PC-3 (cell line): ENCODE results near the gene SLC30A3. TPM values are rescaled to one million over a fixed set of nuclear protein-coding genes. Genes with fewer than 3 reads are reported as not detected.

Source experiments
- ATAC-seq: fragments of 200-7000 bp; cut with Tn5 transposase; 2 replicates; pipeline ENCODE4 v1.9.1; 2020; ENCODE audit warnings: mild to moderate bottlenecking, moderate library complexity
- BruUV-seq: library from RNA; stranded (reverse); fragments of 400-500 nt; replicated peaks from 2 replicates; lab custom pipeline; 2021; lab: Mats Ljungman, UMichigan
- CTCF ChIA-PET: fragments of 300-600 bp; sonication (Branson Sonifier 250); formaldehyde crosslinking; loops from one replicate; lab custom pipeline; 2022; ENCODE audit warnings: antibody characterized with exemption; lab: Charles Lee
- POLR2A ChIA-PET: fragments of 300-600 bp; sonication (Branson Sonifier 250); formaldehyde crosslinking; loops from one replicate; lab custom pipeline; 2022; ENCODE audit warnings: antibody characterized with exemption; ENCODE audit not compliant: unreplicated experiment; lab: Charles Lee
- DNase-seq: peaks from one replicate; pipeline ENCODE4 v3.0.0-alpha.2; 2015
- H2AFZ ChIP-seq: fragments of 300-600 bp; sonication (generic); 2 replicates; pipeline ENCODE4 v1.6.0; 2016; ENCODE audit warnings: antibody characterized with exemption, low read length
- H3F3A ChIP-seq: fragments of 300-600 bp; sonication (generic); one replicate; pipeline ENCODE4 v1.6.0; 2017; ENCODE audit warnings: antibody characterized with exemption, low read length, control low read depth, mild to moderate bottlenecking; ENCODE audit not compliant: unreplicated experiment
- H3K27ac ChIP-seq: fragments of 300-600 bp; sonication (generic); 2 replicates; pipeline ENCODE4 v1.5.1; 2016; ENCODE audit warnings: mild to moderate bottlenecking, low read length
- H3K27me3 ChIP-seq: fragments of 300-600 bp; sonication (generic); 2 replicates; pipeline ENCODE4 v1.6.1; 2016; ENCODE audit warnings: low read length, mixed read lengths
- H3K36me3 ChIP-seq: fragments of 300-600 bp; sonication (generic); 2 replicates; pipeline ENCODE4 v1.6.1; 2016; ENCODE audit warnings: low read depth, mixed run types, low read length, mixed read lengths
- H3K4me1 ChIP-seq: fragments of 300-600 bp; sonication (generic); 2 replicates; pipeline ENCODE4 v1.5.1; 2016; ENCODE audit warnings: low read length; ENCODE audit not compliant: insufficient read depth
- H3K4me2 ChIP-seq: fragments of 300-600 bp; sonication (generic); 2 replicates; pipeline ENCODE4 v1.6.0; 2016; ENCODE audit warnings: low read length
- H3K4me3 ChIP-seq: fragments of 300-600 bp; sonication (generic); 2 replicates; pipeline ENCODE4 v1.5.1; 2016; ENCODE audit warnings: mild to moderate bottlenecking, low read length, mixed read lengths
- H3K79me2 ChIP-seq: fragments of 300-600 bp; sonication (generic); 2 replicates; pipeline ENCODE4 v1.6.1; 2017; ENCODE audit warnings: low read length, mixed read lengths
- H3K9ac ChIP-seq: fragments of 300-600 bp; sonication (generic); 2 replicates; pipeline ENCODE4 v1.6.0; 2016; ENCODE audit warnings: mild to moderate bottlenecking, low read length
- H3K9me2 ChIP-seq: fragments of 300-600 bp; sonication (generic); replicated peaks from 2 replicates; pipeline ENCODE4 v1.6.1; 2016; ENCODE audit warnings: mixed run types, low read length, mixed read lengths
- H3K9me3 ChIP-seq: fragments of 300-600 bp; sonication (generic); 2 replicates; pipeline ENCODE4 v1.6.1; 2016; ENCODE audit warnings: low read length, mixed read lengths
- H4K20me1 ChIP-seq: fragments of 300-600 bp; sonication (generic); 2 replicates; pipeline ENCODE4 v1.6.1; 2016; ENCODE audit warnings: low read length, mixed read lengths
- CTCF ChIP-seq: fragments of 300-600 bp; sonication (generic); conservative IDR thresholded peaks from 2 replicates; pipeline ENCODE4 v1.5.1; 2017; ENCODE audit warnings: antibody characterized with exemption, low read depth, mild to moderate bottlenecking, low read length
- EZH2 ChIP-seq: fragments of 300-600 bp; sonication (generic); IDR thresholded peaks from one replicate; pipeline ENCODE4 v1.6.1; 2017; ENCODE audit warnings: antibody characterized with exemption, mild to moderate bottlenecking, low read length; ENCODE audit not compliant: unreplicated experiment
- EZH2phosphoT487 ChIP-seq: fragments of 300-600 bp; sonication (generic); IDR thresholded peaks from 2 replicates; pipeline ENCODE4 v1.6.1; 2018; ENCODE audit warnings: mild to moderate bottlenecking, antibody characterized with exemption, low read length, borderline replicate concordance
- intact Hi-C: fragments of 100-400 bp; cut with micrococcal nuclease; formaldehyde crosslinking; loops from 2 replicates; pipeline ENCODE4 v1.9.0; 2023
- total RNA-seq: library from RNA; depleted of rRNA; stranded (reverse); fragments of >200 nt; gene quantifications from 2 replicates; pipeline ENCODE4 v1.2.3, GENCODE V29; 2014

Gene SLC30A3
- total RNA-seq, 1 experiment from 2014 or later, result 0.36 TPM

DNA sequence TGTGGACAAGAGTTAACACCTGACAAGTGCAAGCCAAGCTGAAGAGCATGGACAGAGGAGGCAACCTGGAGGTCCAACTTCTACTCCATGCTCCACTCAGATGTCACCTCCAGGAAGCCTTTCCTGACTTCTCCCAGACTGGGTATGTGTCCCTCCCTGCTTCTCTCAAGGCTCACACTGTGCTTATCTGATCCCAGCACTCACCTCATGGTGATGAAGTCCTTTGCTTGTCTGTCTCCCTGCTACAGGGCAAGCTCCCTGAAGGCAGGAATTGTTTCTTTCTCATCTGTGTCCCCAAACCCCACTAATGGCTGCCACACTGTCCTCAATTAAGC is 2.7 kb upstream of the SLC30A3 start:
- TF ChIP-seq EZH2 (no peak), EZH2phosphoT487 (no peak), CTCF (no peak)
- POLR2A ChIA-PET, result no interaction called here
- Histone ChIP-seq H3K4me1 (peaks cover 18% of the 10 kb centered on the region; the same call in 1 of the 2 replicates), H3K9ac (no peak overlapping the region), H3K4me3 (no peak overlapping the region), H3K36me3 (no peaks in the 10 kb centered on the region), H3K9me3 (no peaks in the 10 kb centered on the region), H3K27me3 (peaks cover 50% of the 10 kb centered on the region), H3K4me2 (peak overlapping the region; percentile 93; the same call in 1 of the 2 replicates), H4K20me1 (no peaks in the 10 kb centered on the region), H3F3A (no peaks in the 10 kb centered on the region), H2AFZ (0 out of 2 replicates have a peak overlapping the region, but pooled peaks have one; percentile 96), H3K27ac (no peak overlapping the region), H3K79me2 (no peaks in the 10 kb centered on the region), H3K9me2 (no peaks in the 10 kb centered on the region)
- DNase-seq (no peak), ATAC-seq (no peak)
- no TSS peak for BruUV-seq
- intact Hi-C loops, result no loop called here
- CTCF ChIA-PET, result no interaction called here

DNA sequence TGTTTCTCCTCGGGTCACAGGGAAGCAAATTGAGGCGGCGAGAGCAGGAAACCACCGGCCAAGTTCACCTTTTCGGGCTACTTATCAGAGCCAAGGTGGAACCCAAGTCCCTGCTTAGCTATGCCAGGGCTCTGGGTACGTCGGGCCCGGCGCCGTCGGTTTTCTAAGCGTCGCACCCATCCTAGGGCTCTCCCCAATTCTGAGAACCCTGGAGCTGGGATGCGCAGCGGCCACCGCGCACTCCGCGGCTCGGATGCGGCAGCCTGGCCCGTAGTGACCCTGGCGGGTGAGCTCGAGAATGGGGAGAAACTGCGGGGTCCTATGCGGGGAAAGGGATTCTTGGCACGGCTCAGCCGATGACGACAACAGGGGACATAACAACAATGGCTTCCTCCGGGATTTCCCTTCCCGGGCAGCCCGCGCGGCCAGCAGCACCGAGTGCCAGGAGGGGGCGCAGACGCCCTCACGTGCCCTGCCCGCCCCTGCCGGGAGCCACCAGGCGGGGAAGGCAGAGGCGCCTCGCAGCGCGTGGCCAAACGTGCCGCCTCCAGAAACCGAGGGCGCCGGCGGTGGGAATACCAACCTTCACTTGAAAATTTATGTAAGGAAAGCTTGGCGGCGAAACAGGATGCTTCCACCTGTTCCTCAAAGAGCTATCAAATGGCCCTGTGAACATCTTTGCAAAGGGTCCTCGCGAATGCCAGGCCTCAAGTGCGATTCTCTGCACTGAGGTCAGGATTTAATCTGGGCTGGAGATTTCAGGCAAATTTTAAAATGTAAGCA is 2.1 kb upstream of the SLC30A3 start:
- no TSS peak for BruUV-seq
- peak overlapping the region; percentile 93 for H3K4me2 ChIP-seq
- intact Hi-C loops, result no loop called here

More for the DNA sequence above, 2.1 kb upstream of the SLC30A3 start:
- DNase-seq (peak; percentile 58), ATAC-seq (peak; percentile 69)
- Histone ChIP-seq H3F3A (no peaks in the 10 kb centered on the region), H3K4me3 (peak overlapping the region; percentile 71), H3K36me3 (no peaks in the 10 kb centered on the region), H3K9me2 (no peaks in the 10 kb centered on the region), H3K9me3 (no peaks in the 10 kb centered on the region), H3K79me2 (no peaks in the 10 kb centered on the region), H3K27ac (no peak overlapping the region), H3K4me1 (peaks cover 18% of the 10 kb centered on the region; the same call in 1 of the 2 replicates), H3K9ac (no peak overlapping the region), H3K27me3 (peaks cover 54% of the 10 kb centered on the region), H4K20me1 (no peaks in the 10 kb centered on the region), H2AFZ (peak overlapping the region; percentile 96)
- ChIA-PET POLR2A (no interaction called here), CTCF (no interaction called here)
- TF ChIP-seq EZH2phosphoT487 (no peak), EZH2 (no peak), CTCF (peak; percentile 71)
